Stimulated activated naive CD8-positive, alpha-beta T cell treated with anti-CD3 and anti-CD28 coated beads, Interleukin-15, Interleukin-2, amounts not matched to agents 100 U/mL and 50 U/mL, for 24 hours (primary cell): ENCODE measurements around the gene CDR2L.
"Not testable (repeated sequence)": the region's sequence is repeated elsewhere in the genome, so short reads cannot be mapped to it uniquely, and the experiment has no call there.

Experiments used
- ATAC-seq: fragments of 150-1000 bp; cut with Tn5 transposase; one replicate; pipeline ENCODE4 v1.10.0; 2021
- DNase-seq: peaks from one replicate; pipeline ENCODE4 v3.0.0; 2021

CDR2L gene

GRCh38 chr17:74981979-74982662, 5.3 kb upstream of the CDR2L start:
- peak; percentile 92 for ATAC-seq
- peak; percentile 82 for DNase-seq

GRCh38 chr17:74982663-74983313, 4.6 kb upstream of the CDR2L start:
- ATAC-seq, DNase-seq: not testable (repeated sequence)

- ATAC-seq = no peak
Measured at GRCh38 chr17:74986206-74986576, 1.2 kb upstream of the CDR2L start.

DNA sequence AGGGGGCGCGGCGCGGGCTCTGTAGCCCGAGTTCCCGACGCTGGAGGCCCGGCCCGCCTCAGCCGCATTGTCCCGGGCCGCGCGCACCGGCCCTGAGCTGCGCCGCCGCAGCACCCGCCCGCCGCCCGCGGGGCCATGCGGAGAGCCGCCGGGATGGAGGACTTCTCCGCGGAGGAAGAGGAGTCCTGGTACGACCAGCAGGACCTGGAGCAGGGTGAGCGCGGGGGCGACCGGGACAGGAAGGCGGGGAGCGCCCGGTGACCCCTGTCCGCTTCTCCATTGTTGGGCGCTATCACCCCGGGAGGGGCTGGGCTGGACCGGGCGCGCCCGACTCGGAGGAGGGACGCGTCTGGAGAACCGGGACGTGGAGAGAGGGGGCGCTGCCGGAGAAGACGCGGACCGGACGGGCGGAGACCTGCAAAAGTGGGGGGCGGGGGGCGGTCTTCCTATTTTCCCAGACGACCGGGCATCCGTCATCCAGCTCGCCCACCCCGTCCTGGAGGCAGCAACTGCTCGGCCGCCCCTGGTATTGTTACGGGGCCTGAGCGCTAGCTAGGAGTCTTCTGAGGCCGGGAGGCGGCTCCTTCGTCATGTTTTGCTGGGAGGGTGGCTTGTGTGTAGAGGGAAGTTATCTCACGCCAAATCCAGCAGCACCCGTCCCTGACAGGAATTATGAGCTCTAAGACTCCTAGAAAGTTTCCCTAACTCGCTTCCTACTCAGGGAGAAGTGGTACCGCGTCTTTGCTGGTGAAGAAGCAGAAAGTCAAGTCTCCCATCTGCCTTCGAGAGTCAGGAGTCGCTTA, 678 bp downstream of the CDR2L start:
- ATAC-seq (peak; percentile 34), DNase-seq (peak; percentile 38)

More at GRCh38 chr17:74986206-74986576, 1.2 kb upstream of the CDR2L start:
- DNase-seq = no peak

GRCh38 chr17:74990581-74991105, 3.2 kb downstream of the CDR2L start:
- ATAC-seq (no peak), DNase-seq (no peak)

DNA sequence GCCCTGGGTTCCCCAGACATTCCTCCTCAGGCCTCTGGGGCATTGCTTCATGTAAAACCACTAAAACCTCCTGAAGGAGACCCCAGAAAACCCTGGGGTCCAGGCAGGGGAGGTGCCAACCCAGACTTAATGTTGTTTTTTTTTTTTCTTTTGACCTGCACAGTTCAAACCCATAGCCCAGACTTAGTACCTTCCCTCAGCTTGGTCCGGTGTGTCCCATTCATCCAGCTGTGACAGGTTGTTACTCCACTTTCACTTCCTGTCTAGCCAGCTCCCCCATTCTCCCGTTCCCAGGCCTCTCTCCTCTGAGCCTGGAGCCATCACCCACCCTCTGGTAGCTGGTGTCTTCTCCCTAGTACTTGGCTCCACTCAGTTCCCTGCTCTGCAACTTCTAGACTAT, 4.8 kb downstream of the CDR2L start:
- ATAC-seq (no peak), DNase-seq (no peak)

GRCh38 chr17:74994440-74994839, 7.0 kb downstream of the CDR2L start:
- DNase-seq (no peak), ATAC-seq (no peak)

DNA sequence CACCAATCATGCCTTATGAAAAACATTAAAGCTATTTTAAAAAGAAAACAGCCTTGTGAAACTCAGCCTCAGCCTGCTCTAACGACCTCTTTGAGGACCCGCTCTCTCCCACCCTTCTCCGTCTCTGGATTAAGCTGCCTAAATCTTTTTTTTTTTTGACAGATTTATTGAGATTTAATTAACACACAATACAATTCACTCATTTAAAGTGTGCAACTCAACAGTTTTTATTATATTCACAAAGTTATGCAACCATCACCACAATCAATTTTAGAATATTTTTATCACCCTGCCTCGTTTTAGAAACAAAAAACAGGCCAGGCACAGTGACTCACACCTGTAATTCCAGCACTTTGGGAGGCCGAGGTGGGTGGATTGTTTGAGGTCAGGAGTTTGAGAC, 8.4 kb downstream of the CDR2L start:
- ATAC-seq (no peak), DNase-seq (no peak)

DNA sequence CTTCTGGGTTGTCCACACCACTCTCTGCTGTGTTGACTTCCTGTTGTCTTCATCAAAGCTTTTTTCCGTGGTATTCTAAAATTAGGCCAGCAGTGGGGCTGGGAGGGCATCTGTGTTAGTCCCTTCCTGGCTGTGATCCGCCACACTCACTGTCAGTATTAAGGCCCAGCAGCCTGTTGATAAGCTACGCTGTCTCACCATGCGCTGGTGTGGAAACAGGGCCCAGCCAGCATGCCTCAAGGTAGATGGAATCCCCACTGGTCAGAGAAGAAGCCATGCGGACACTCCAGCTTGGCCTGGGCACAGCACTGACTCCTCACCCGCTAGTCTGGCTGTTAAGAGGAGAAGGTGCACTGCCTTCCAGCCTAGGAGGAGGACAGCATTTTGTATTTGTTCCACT, 11.4 kb downstream of the CDR2L start:
- ATAC-seq = no peak
- DNase-seq = no peak

DNA sequence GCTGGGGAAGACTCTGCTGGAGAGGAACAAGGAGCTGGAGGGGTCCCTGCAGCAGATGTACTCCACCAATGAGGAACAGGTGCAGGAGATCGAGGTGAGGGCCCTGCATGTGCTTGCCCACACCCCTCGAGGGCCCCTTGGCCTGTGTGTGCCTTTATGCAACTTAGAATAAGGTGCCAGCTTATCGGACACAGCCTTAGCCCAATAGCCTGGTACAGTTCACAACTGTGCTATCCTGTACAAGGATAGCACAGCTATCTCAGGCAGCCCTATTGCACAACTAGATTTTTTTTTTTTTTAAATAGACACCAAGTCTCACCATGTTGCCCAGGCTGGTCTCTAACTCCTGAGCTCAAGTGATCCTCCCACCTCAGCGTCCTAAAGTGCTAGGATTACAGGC, 12.1 kb downstream of the CDR2L start:
- ATAC-seq (no peak), DNase-seq (no peak)

DNA sequence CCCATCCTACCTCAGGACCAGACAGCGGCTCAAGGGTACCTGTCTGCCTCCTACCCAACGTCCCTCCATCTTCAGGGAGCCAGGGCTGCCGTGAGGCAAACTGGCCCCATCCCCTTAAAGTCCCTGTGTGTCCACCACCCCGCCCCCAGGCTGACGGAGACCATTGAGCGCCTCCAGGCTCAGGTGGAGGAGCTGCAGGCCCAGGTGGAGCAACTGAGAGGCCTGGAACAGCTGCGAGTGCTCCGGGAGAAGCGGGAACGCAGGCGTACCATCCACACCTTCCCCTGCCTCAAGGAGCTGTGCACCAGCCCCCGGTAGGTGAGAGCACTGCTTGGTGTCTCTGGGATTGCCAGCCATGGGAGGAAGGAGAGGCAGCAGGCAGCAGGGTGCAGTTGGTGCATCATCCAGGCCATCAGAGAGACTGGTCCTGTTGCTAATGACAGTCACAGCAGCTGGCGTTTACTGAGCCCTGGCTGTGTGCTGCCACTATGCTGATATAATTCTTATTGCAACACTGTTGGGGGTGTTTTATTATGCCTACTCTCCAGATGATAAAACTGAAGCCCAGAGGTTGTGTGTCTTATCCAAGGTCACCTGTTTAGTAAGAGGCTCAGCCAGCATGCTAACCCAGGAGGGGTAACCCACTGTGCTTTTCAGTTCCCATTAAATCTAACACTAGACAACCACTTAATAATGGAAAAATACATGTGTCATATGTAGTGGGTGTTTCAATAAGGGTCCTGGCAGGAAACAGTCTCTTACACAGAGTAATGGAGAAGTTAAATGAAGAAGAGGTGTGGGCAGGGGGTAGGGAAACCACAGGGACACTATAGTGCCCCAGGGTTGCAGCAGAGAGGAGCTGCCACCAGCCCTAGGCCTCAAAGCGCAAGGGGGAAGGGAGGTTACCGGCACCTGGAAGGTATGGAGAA, 14.7 kb downstream of the CDR2L start:
- ATAC-seq = peak; percentile 29

DNA sequence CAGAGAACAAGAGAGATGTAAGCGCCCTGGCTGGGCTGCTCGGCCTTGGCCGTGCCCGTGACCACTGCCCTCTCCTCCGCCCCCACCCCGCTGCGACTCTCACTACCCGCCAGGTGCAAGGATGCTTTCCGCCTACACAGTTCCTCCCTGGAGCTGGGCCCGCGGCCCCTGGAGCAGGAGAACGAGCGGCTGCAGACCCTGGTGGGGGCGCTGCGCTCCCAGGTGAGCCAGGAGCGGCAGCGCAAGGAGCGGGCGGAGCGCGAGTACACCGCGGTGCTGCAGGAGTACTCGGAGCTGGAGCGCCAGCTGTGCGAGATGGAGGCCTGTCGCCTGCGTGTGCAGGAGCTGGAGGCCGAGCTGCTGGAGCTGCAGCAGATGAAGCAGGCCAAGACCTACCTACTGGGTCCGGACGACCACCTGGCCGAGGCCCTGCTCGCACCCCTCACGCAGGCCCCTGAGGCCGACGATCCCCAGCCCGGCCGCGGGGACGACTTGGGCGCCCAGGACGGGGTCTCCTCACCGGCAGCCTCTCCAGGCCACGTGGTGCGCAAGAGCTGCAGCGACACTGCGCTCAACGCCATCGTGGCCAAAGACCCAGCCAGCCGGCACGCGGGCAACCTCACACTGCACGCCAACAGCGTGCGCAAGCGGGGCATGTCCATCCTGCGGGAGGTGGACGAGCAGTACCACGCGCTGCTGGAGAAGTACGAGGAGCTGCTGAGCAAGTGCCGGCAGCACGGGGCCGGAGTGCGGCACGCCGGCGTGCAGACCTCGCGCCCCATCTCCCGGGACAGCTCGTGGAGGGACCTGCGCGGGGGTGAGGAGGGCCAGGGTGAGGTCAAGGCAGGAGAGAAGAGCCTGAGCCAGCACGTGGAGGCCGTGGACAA, 15.9 kb downstream of the CDR2L start:
- ATAC-seq (no peak), DNase-seq (no peak)

More for the DNA sequence above, 14.7 kb downstream of the CDR2L start:
- DNase-seq = no peak

DNA sequence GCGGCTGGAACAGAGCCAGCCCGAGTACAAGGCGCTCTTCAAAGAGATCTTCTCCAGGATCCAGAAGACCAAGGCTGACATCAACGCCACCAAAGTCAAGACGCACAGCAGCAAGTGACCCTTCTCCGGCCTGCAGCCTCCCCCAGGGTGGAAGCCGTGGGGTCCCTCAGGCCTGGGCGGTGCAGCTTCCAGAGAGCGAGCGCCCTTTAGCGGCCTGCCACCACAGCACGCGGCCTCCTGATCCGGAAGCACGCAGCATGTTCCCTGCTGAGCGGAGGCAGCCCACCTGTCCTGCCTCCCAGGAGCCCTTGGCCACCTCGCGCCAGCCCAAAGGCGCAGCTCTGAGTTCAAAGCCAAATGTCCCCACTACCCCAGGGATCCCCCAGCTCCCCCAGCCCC, 16.5 kb downstream of the CDR2L start:
- DNase-seq (no peak), ATAC-seq (no peak)

- ATAC-seq (no peak), DNase-seq (no peak)
Measured at GRCh38 chr17:75004371-75004770, 16.9 kb downstream of the CDR2L start.

DNA sequence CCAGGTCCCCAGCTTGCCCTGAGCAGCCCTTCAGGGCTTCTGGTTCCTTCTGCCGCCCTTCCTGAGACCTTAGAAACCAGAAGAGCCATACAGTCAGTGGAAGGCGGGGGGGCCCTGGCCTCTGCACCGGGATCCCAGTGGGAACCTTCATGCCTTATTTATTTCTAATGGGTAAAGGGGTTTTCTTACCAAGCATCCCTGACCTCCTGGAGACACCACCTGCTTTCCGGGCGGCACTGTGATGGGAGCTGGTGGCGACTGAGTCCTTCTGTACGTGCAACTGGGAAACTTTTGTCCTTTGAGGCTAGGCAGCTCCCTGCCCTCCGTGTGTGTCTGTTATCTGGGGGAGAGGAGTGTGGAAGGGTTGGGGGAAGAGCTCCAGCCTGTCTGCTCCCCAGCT, 17.9 kb downstream of the CDR2L start:
- ATAC-seq (no peak), DNase-seq (no peak)

DNA sequence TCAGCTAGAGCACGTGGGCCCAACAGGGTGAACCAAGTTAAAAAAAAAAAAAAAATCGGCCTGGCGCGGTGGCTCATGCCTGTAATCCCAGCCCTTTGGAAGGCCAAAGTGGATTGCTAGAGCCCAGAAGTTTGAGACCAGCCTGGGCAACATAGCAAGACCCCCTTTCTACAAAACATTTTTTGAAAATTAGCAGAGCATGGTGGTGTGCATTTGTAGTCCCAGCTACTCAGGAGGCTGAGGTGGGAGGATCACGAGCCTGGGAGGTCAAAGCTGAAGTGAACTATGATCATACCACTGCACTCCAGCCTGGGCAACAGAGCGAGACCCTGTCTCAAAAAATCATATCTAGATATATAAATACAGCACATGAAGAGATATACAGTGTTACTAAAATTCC, 18.7 kb downstream of the CDR2L start:
- not testable (repeated sequence) for DNase-seq, ATAC-seq

GRCh38 chr17:75006653-75007052, 19.2 kb downstream of the CDR2L start:
- ATAC-seq = no peak
- no peak for DNase-seq

GRCh38 chr17:75008373-75008772, 20.9 kb downstream of the CDR2L start:
- no peak for DNase-seq
- no peak for ATAC-seq

DNA sequence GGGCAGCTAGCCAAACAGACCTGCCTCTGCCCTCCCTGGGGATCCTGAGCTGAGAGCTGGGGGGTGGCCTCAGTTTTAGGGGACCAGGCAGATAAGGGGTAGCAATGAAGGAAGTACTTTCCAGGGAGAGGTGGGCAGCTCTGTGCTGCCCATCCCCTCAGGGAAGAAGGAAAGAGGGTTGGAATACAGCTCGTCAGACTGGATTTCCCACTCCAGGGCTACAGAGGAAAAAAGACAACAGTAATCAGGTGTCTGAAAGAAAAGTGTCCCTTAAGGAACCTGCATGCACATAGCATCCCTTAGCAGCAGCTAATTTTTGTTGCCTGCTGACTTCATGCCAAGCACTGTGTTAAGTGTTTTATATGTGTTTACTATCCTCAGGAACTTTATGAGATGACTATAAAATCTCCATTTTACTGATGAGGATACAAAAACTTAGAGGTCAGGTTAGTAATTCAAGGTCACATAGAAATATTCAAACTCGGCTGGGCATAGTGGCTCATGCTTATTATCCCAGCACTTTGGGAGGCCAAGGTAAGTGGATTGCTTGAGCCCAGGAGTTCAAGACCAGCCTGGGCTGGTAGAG, 21.8 kb downstream of the CDR2L start:
- ATAC-seq = no peak
- DNase-seq = no peak

- ATAC-seq (peak; percentile 15), DNase-seq (peak; percentile 32)
Measured at GRCh38 chr17:75010683-75011400, 23.4 kb downstream of the CDR2L start.
